GM19099 (cell line): ENCODE results near the gene CRYBA2.

Experiments used
- POLR2A ChIP-seq: IDR thresholded peaks from 3 replicates; pipeline ENCODE4 v1.6.1; 2011; ENCODE audit warnings: low read depth; ENCODE audit not compliant: insufficient read length; ENCODE audit errors: extremely low read depth

Gene CRYBA2

GRCh38 chr2:218983263-218983933 is 9.8 kb downstream of the CRYBA2 start:
- TF ChIP-seq POLR2A: no peak

GRCh38 chr2:218982586-218983262 is 10.5 kb downstream of the CRYBA2 start:
- TF ChIP-seq POLR2A: no peak

- TF ChIP-seq POLR2A: no peak
Observed at GRCh38 chr2:218981881-218982585, 11.2 kb downstream of the CRYBA2 start.

- TF ChIP-seq POLR2A: no peak
Observed at GRCh38 chr2:218981390-218981880, 11.8 kb downstream of the CRYBA2 start.

- no peak for TF ChIP-seq POLR2A
Observed at GRCh38 chr2:218980735-218981389, 12.4 kb downstream of the CRYBA2 start.

- no peak for TF ChIP-seq POLR2A
Observed at GRCh38 chr2:218979846-218980734, 13.1 kb downstream of the CRYBA2 start.

- TF ChIP-seq POLR2A: no peak
Observed at GRCh38 chr2:218975060-218975777, 18.0 kb downstream of the CRYBA2 start.

- TF ChIP-seq POLR2A: no peak
Observed at GRCh38 chr2:218970894-218971293, 22.3 kb downstream of the CRYBA2 start.

- TF ChIP-seq POLR2A: no peak
Observed at GRCh38 chr2:218964041-218964771, 29.0 kb downstream of the CRYBA2 start.

- TF ChIP-seq POLR2A: no peak
Observed at GRCh38 chr2:218963601-218964000, 29.6 kb downstream of the CRYBA2 start.

GRCh38 chr2:218962859-218963492 is 30.2 kb downstream of the CRYBA2 start:
- no peak for TF ChIP-seq POLR2A
